Esophagus muscularis mucosa (tissue), 4 donors: ENCODE measurements around the gene KCNMB2.

Source experiments
- EP300 ChIP-seq: sonication (generic); formaldehyde crosslinking; IDR thresholded peaks from one replicate; pipeline ENCODE4 v1.6.1; 2017; ENCODE audit warnings: antibody characterized with exemption
- POLR2A ChIP-seq: fragments of 450-650 bp; IDR thresholded peaks from one replicate; pipeline ENCODE4 v1.6.1; 2017; ENCODE audit warnings: antibody characterized with exemption, moderate library complexity, mild to moderate bottlenecking, low read depth
- POLR2AphosphoS5 ChIP-seq, 2 donors: sonication (generic); formaldehyde crosslinking; IDR thresholded peaks; one replicate each; pipeline ENCODE4 v1.6.1; 2017; ENCODE audit warnings: antibody characterized with exemption in 2 of 2
- TF ChIP-seq, protein P1 (sequence below), 3 experiments: fragments of 200-600 bp in 2 of 3; fragments of 450-650 bp in 1 of 3; sonication (generic) in 2 of 3; IDR thresholded peaks; one replicate each; pipeline ENCODE4 v1.5.1; 2017 to 2019; ENCODE audit warnings: antibody characterized with exemption in 3 of 3, mild to moderate bottlenecking in 2 of 3, moderate library complexity in 1 of 3

- TF ChIP-seq, protein P1, sequence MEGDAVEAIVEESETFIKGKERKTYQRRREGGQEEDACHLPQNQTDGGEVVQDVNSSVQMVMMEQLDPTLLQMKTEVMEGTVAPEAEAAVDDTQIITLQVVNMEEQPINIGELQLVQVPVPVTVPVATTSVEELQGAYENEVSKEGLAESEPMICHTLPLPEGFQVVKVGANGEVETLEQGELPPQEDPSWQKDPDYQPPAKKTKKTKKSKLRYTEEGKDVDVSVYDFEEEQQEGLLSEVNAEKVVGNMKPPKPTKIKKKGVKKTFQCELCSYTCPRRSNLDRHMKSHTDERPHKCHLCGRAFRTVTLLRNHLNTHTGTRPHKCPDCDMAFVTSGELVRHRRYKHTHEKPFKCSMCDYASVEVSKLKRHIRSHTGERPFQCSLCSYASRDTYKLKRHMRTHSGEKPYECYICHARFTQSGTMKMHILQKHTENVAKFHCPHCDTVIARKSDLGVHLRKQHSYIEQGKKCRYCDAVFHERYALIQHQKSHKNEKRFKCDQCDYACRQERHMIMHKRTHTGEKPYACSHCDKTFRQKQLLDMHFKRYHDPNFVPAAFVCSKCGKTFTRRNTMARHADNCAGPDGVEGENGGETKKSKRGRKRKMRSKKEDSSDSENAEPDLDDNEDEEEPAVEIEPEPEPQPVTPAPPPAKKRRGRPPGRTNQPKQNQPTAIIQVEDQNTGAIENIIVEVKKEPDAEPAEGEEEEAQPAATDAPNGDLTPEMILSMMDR (IDR thresholded peaks at IDR 0.05) = no peak
- TF ChIP-seq POLR2AphosphoS5 (IDR thresholded peaks at IDR 0.05) (no peak), POLR2A (no peak), EP300 (no peak)
Observed at GRCh38 chr3:178690571-178690970, 154.3 kb downstream of the KCNMB2 start.
